Ovary (tissue), 9 donors: ENCODE results near the gene FNTB. TPM values are rescaled to one million over a fixed set of nuclear protein-coding genes. Genes with fewer than 3 reads are reported as not detected.

Experiments
- DNase-seq, 5 donors: peaks; one replicate each; pipeline ENCODE4 v3.0.0-alpha.2; 2019 to 2020
- H3K27ac ChIP-seq, 2 donors: fragments of 200-600 bp; one replicate each; pipeline versions ENCODE4 v1.5.1 to v1.8.0; 2019 to 2022
- H3K27me3 ChIP-seq: fragments of 200-600 bp; one replicate; pipeline ENCODE4 v1.8.0; 2022
- H3K36me3 ChIP-seq: fragments of 200-600 bp; sonication (generic); one replicate; pipeline ENCODE4 v1.5.1; 2019
- H3K4me1 ChIP-seq: one replicate; pipeline ENCODE4 v1.8.1; 2013; ENCODE audit warnings: mild to moderate bottlenecking, moderate library complexity; ENCODE audit not compliant: insufficient read depth
- H3K4me3 ChIP-seq: fragments of 200-600 bp; sonication (generic); one replicate; pipeline ENCODE4 v1.5.1; 2017
- H3K9me3 ChIP-seq, 2 donors: fragments of 200-600 bp in 1 of 2; sonication (generic) in 1 of 2; one replicate each; pipeline versions ENCODE4 v1.5.1 to v1.8.1; 2013 to 2019; ENCODE audit warnings: mild to moderate bottlenecking in 1 of 2, moderate library complexity in 1 of 2
- CTCF ChIP-seq, 3 donors: fragments of 450-650 bp in 2 of 3; fragments of 200-600 bp in 1 of 3; IDR thresholded peaks; one replicate each; pipeline versions ENCODE4 v1.5.1 to v1.8.0; 2016 to 2022; ENCODE audit warnings: antibody characterized with exemption in 3 of 3, mild to moderate bottlenecking in 1 of 3
- EP300 ChIP-seq: sonication (generic); formaldehyde crosslinking; IDR thresholded peaks from one replicate; pipeline ENCODE4 v1.6.1; 2017; ENCODE audit warnings: antibody characterized with exemption
- POLR2A ChIP-seq: fragments of 450-650 bp; IDR thresholded peaks from one replicate; pipeline ENCODE4 v1.6.1; 2017; ENCODE audit warnings: antibody characterized with exemption, mild to moderate bottlenecking, moderate library complexity
- WGBS, 3 donors: extraction: QIAGEN DNeasy Blood & Tissue Kit in 1 of 3; methylation state at CpG; one replicate each; pipeline versions ENCODE4 v1.1.5 to v1.1.7; 2013 to 2017; 5-methylcytosine and 5-hydroxymethylcytosine counted together
- intact Hi-C, 4 donors: fragments of 100-400 bp; cut with DNase I; formaldehyde crosslinking; loops; one replicate each; pipeline versions ENCODE4 v1.11.0 to v1.15.1; 2022 to 2023
- polyA plus RNA-seq, 2 donors: library from polyadenylated mRNA; stranded (reverse); fragments of 200-250 nt in 1 of 2; fragments of 350-450 nt in 1 of 2; fragmentation: Illumina TruSeq in 1 of 2; extraction: RNeasy Lipid Tissue Mini Kit (QIAGEN cat#74804) in 1 of 2; gene quantifications; one replicate each; pipeline ENCODE4 v1.2.3, GENCODE V29; 2013 to 2014
- total RNA-seq, 7 donors: library from RNA; depleted of rRNA in 2 of 7; stranded (reverse); fragments of >200 nt in 2 of 7; fragmentation: NEBNext Ultra II Directional in 3 of 7; extraction: Animal tissue kit (Norgen Biotek cat#: 25700) in 3 of 7; gene quantifications; one replicate each; pipeline versions ENCODE4 v1.1.0 to v1.2.4, GENCODE V29; 2016 to 2023
- donor health status: DM: no; HTN: no; CAD: no; lungs with moderate emphysema.
- donor health status: DM: no; HTN: no; CAD: no.
- donor health status: Bipolar disorder and iron deficiency.
- donor health status: DM: yes; HTN: yes; CAD: no.
- donor health status: DM: no; HTN: no; CAD: no.
- donor health status: DM: yes; HTN: yes; CAD: no.

Gene FNTB
- total and polyA plus RNA-seq, 9 donors = 8.0 to 19.0 (median 14.1) TPM

DNA sequence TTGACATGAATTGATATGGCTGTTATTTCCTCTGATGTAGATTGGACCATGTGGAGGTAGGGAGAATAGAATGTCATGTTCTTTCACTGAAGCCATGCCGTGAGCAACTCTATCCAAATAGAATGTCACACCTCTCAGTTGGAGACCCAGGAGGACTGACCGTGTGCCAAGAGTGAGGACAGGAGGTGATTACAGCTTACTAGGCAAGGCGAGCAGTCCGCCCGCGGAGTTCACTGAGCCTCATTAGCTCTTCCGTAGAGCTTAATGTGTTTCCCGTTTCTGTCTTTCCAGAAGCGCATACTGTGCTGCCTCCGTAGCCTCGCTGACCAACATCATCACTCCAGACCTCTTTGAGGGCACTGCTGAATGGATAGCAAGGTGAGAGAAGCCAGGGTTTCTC is 45.6 kb downstream of the FNTB start:
- no peak for TF ChIP-seq POLR2A
- no peak for TF ChIP-seq EP300
- TF ChIP-seq CTCF (IDR thresholded peaks at IDR 0.05) = no peak
- no peak for DNase-seq
- no peaks in the 10 kb centered on the region for H3K27me3 ChIP-seq
- no peaks in the 10 kb centered on the region for H3K9me3 ChIP-seq
- WGBS, 3 donors = 96 to 97% (median 97%) methylated on average over 11 of the region's 11 CpGs
- H3K4me3 ChIP-seq = no peak overlapping the region
- intact Hi-C loops = no loop called here
- H3K36me3 ChIP-seq = no peaks in the 10 kb centered on the region
- H3K27ac ChIP-seq = no peak overlapping the region
- peaks cover 5% of the 10 kb centered on the region for H3K4me1 ChIP-seq

- Histone ChIP-seq H3K9me3 (no peaks in the 10 kb centered on the region), H3K4me1 (peaks cover 5% of the 10 kb centered on the region), H3K36me3 (no peaks in the 10 kb centered on the region), H3K4me3 (no peak overlapping the region), H3K27ac (no peak overlapping the region), H3K27me3 (no peaks in the 10 kb centered on the region)
- DNase-seq = no peak
- intact Hi-C loops = no loop called here
- WGBS, 3 donors = 86 to 96% (median 88%) methylated on average over 3 of the region's 3 CpGs
- no peak for TF ChIP-seq POLR2A
- TF ChIP-seq CTCF (IDR thresholded peaks at IDR 0.05) = no peak
Observed at GRCh38 chr14:65033181-65033580, 46.5 kb downstream of the FNTB start.

DNA sequence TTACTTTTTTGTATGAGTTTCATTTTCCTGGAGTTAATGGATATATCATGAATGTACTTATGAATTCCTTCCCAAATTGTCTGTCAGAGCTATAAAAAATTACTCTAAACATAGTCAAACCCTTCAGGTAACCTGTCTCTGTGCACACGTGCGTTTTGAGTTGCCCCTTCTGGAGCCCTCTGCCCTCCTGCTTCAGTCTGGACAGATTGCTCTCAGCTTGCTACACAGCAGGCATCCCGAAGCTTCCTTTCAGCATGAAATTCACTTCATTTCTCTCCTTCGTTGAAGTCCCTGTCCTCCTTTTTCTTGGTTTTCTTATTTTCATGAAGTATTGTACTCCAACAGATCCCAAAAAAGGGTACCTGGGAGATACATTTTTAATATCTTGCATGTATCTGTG is 47.3 kb downstream of the FNTB start:
- H3K27ac ChIP-seq = no peak overlapping the region
- peaks cover 5% of the 10 kb centered on the region for H3K4me1 ChIP-seq
- WGBS, 3 donors = 80 to 85% (median 81%) methylated on average over 4 of the region's 4 CpGs
- TF ChIP-seq CTCF (IDR thresholded peaks at IDR 0.05) (no peak), EP300 (no peak), POLR2A (no peak)
- intact Hi-C loops = no loop called here
- no peaks in the 10 kb centered on the region for H3K36me3 ChIP-seq
- no peaks in the 10 kb centered on the region for H3K27me3 ChIP-seq
- no peak for DNase-seq
- no peaks in the 10 kb centered on the region for H3K9me3 ChIP-seq
- H3K4me3 ChIP-seq = no peak overlapping the region

- peaks cover 5% of the 10 kb centered on the region for H3K4me1 ChIP-seq
- no peaks in the 10 kb centered on the region for H3K27me3 ChIP-seq
- TF ChIP-seq CTCF (IDR thresholded peaks at IDR 0.05) = no peak
- no peak for TF ChIP-seq POLR2A
- no peak for TF ChIP-seq EP300
- no peaks in the 10 kb centered on the region for H3K9me3 ChIP-seq
- H3K4me3 ChIP-seq = no peak overlapping the region
- peak overlapping the region in 1 of 2 donors; percentile 16 for H3K27ac ChIP-seq
- WGBS, 3 donors = 8 to 16% (median 15%) methylated on average over 4 of the region's 4 CpGs
- DNase-seq = peak; percentile 49 to 87 (median 73)
- intact Hi-C loops = no loop called here
- H3K36me3 ChIP-seq = no peaks in the 10 kb centered on the region
Observed at GRCh38 chr14:65035049-65035448, 48.4 kb downstream of the FNTB start.

DNA sequence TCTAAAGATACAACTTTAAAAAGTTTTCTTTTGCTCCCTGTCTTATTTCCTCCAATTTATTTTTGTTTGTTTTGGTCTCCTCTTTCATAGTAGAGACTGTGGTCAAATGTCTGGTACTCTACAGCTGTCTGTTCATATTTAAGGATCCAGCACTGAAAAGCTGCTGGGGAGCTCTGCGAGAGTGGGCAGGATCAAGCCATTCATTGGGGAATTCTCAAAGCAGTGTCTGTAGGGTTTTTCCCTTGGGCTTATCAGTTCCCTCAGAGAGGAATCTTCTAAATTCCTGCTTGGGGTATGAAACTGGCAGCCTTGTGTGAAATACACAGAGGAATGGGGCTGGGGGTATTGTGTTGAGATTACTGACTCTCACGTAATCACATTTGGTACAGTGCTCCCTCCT is 52.3 kb downstream of the FNTB start:
- Histone ChIP-seq H3K9me3 (no peaks in the 10 kb centered on the region), H3K36me3 (no peaks in the 10 kb centered on the region), H3K4me3 (no peak overlapping the region), H3K4me1 (peaks cover 5% of the 10 kb centered on the region), H3K27ac (no peak overlapping the region), H3K27me3 (no peaks in the 10 kb centered on the region)
- DNase-seq = no peak
- WGBS, 3 donors = 67 to 74% (median 68%) methylated on average over 2 of the region's 2 CpGs
- intact Hi-C loops = no loop called here
- no peak for TF ChIP-seq POLR2A
- no peak for TF ChIP-seq EP300
- TF ChIP-seq CTCF (IDR thresholded peaks at IDR 0.05) = no peak
